ENCODE results near the gene NME7.
"Not testable (repeated sequence)": the region's sequence is repeated elsewhere in the genome, so short reads cannot be mapped to it uniquely, and the experiment has no call there.

The NME7 gene

DNA sequence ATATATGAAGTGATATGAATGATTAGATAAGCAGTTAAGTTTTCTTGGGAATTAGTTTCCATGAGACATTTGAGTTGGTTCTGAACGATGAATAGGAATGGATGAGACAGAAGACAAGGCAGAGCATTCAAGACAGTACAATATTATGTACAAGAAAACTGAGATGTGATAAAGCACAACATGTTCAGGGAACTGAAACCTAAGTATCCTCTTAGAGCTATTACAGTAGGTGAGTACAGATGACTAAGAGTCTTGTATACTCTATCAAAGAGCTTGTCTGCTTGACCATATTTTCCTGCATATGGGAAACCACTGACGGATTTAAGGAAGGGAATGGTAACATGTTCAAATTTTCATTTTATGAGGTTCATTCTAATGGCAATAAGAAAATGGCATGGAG lies 61.6 kb downstream of the NME7 start:
- DNase-seq (ENCODE audit: low spot score), result no peak

- no peak for DNase-seq (ENCODE audit: low spot score)
Measured at GRCh38 chr1:169305356-169305755, 62.2 kb downstream of the NME7 start.

DNA sequence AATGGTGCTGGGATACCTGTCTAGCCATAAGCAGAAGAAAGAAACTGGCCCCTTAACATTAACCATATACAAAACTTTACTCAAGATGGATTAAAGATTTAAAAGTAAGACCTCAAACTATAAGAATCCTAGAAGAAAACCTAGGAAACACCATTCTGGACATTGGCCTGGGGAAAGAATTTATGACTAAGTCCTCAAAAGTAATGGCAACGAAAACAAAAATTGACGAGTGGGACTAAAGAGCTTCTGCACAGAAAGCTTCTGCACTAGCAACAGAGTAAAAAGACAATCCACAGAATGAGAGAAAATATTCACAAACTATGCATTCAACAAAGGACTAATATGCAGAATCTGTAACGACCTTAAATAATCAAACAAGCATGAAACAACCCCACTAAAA lies 66.7 kb downstream of the NME7 start:
- DNase-seq (ENCODE audit: low spot score), result no peak

DNA sequence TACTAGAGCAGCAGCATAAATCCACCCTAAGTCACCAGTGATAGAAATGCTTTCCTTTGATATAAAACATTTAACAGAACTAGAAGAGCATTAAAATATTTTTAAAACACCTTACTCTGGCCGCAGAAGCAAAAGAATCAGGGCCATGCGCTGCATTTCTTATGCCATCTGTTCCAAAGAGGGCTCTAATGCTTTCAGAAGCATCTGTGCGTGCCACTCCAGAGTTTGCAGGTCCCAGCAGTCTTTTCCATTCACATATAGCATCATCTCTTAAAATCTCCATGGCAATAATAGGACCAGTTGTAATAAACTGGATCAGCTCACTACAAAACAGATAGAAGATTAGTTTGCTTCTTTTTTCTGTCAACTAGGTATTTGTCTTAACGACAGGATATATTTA lies 69.2 kb downstream of the NME7 start:
- DNase-seq (ENCODE audit: low spot score), result no peak

DNA sequence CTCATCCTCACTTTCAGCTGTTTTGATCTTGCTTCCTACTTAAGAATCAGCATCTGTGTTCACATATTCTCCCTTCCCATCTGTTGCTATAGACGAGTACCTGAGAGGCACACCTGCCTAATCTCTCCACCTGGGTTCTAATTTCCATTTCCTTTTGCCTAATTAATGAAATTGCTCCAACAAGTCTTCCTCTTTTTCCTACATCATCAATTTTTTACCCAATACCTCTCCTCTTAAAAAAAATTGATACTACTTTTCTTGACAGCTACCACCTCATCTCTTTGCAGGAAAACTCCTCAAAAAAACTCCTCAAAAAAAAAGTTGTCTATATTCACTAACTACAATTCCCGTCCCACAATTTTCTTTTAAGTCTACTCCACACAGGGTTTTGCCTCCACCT lies 71.8 kb downstream of the NME7 start:
- no peak for DNase-seq (ENCODE audit: low spot score)

DNA sequence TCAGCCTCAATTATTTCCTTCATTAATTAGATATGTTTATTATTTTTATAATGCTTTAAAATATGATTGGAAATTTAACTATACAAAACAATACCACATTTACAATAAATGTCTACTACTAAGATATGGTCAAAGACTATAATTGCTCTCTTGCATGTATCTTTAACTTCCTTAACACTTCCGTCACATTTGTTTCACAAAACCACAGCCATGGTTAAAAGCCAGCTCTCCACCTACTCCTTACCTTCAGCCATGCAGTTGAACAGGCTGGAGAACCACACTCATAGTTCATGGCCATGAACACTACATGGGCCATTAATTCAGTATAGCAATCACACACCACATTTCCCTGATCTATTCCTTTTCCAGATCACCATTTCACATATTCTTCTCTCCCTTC lies 72.2 kb downstream of the NME7 start:
- no peak for DNase-seq (ENCODE audit: low spot score)

- DNase-seq (ENCODE audit: low spot score), result no peak
Measured at GRCh38 chr1:169289016-169289415, 78.6 kb downstream of the NME7 start.

GRCh38 chr1:169288011-169288414 lies 79.6 kb downstream of the NME7 start:
- no peak for DNase-seq (ENCODE audit: low spot score)

- no peak for DNase-seq (ENCODE audit: low spot score)
Measured at GRCh38 chr1:169287280-169287679, 80.3 kb downstream of the NME7 start.

GRCh38 chr1:169281562-169281961 lies 86.0 kb downstream of the NME7 start:
- DNase-seq (ENCODE audit: low spot score), result not testable (repeated sequence)

- peak; percentile 8 for DNase-seq (ENCODE audit: low spot score)
Measured at GRCh38 chr1:169271098-169271497, 96.5 kb downstream of the NME7 start.

DNA sequence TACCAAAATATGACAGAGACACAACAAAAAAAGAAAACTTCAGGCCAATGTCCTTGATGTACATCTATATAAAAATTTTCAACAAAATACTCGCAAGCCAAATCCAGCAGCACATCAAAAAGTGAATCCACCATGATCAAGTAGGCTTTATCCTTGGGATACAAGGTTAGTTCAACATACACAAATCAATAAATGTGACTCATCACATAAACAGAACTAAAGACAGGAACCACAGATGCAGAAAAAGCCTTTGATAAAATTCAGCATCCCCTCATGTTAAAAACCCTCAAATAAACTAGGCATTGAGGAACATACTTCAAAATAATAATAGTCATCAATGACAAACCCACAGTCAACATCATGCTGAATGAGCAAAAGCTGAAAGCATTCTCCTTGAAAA lies 101.5 kb downstream of the NME7 start:
- DNase-seq (ENCODE audit: low spot score), result no peak

DNA sequence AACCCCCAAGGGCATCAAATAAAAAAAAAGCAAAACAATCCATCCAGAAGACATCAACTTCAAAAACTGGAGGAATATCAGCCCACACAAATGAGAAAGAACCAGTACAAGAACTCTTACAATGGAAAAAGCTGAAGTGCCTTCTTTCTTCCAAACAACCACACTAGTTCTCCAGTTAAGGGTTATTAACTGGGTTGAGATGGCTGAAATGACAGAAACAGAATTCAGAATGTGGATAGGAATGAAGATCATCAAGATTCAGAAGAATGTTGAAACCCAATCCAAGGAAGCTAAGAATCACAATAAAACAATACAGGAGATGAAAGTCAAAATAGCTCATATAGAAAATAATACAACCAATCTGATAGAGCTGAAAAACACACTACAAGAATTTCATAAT lies 104.5 kb downstream of the NME7 start:
- DNase-seq (ENCODE audit: low spot score), result no peak

- DNase-seq (ENCODE audit: low spot score), result no peak
Measured at GRCh38 chr1:169261884-169262283, 105.7 kb downstream of the NME7 start.

DNA sequence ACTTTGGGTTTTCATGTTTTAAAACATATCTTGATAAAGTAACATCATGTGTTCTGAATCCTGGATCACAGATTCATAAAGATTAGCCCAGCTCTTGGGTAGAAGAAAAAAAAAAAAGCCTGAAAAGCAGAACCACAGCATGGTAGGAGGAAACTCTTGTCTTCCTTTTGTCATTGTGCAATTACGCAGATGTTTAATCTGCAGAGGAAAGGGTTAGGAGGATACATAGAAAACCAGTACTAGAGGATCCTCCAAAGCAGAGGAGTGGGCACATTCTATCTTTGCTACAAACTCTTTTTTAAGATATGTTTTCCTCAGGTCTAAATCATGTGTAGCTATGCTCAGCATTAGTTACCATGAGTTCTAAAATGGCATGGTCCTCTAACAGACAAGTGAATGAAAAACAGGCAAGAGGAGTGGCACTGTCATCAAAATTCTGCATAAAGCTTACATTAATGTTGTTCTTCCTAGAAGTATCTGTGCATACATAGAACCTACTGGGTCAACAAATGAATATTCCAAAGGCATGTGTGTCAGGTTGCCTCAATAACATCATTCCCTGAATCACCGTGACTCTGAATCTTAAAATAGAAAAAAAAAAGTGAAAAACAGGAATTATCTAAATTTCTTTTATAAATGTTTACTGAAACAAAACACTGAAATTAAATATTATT lies 107.0 kb downstream of the NME7 start:
- DNase-seq (ENCODE audit: low spot score), result no peak

DNA sequence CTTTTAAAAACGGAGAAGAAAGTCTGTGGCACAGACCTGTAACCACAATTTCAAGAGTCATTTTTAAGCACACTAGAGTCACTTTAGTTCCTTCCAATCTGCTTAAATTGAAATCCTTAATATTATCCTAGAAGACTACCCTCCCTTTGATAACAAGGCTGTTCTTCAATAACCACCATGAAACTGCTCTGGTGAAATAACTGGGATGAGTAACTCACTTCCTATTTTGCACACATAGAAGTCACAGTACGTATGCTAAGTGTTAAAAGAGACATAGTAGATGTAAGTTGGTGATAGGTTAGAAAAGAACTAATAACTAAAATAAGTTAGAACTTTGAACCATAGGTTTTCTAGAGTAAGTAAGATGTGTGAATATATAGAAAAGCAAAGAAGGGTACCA lies 107.8 kb downstream of the NME7 start:
- no peak for DNase-seq (ENCODE audit: low spot score)

DNA sequence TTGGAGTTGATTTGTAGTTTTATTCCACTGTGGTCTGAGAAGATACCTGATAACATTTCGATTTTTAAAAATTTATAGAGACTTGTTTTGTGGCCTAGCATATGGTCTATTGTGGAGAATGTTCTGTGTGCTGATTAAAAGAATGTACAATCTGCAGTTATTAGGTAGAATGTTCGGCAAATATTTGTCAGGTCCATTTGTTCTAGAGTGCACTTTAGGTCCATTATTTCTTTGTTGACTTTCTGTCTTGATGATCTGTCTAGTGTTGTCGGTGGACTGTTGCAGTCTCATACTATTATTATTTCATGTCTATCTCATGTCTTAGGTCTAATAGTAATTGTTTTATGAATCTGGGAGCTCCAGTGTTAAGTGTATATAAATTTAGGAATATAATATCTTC lies 116.8 kb downstream of the NME7 start:
- DNase-seq (ENCODE audit: low spot score), result no peak

- no peak for DNase-seq (ENCODE audit: low spot score)
Measured at GRCh38 chr1:169250022-169250421, 117.6 kb downstream of the NME7 start.

GRCh38 chr1:169249611-169250010 lies 118.0 kb downstream of the NME7 start:
- no peak for DNase-seq (ENCODE audit: low spot score)

DNA sequence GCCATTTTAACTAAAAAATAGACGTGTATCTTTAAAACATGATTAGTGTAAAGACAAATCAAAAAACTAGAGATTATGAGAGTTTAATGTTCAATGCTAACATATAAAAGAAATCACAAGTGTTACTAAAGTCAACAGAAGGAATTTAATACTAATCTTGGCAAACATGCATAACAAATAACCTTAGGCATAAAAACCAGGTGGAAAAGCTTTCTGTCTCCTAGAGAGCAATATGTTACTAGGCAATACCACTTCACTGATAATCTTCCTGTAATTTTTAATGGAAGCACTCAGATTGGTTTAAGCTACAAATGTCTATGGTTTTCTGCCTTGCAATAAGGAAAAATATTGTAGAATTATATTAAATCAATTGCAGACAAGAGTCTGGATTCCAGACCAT lies 121.9 kb downstream of the NME7 start:
- no peak for DNase-seq (ENCODE audit: low spot score)

GRCh38 chr1:169240449-169241232 lies 127.0 kb downstream of the NME7 start:
- no peak for DNase-seq (ENCODE audit: low spot score)

DNA sequence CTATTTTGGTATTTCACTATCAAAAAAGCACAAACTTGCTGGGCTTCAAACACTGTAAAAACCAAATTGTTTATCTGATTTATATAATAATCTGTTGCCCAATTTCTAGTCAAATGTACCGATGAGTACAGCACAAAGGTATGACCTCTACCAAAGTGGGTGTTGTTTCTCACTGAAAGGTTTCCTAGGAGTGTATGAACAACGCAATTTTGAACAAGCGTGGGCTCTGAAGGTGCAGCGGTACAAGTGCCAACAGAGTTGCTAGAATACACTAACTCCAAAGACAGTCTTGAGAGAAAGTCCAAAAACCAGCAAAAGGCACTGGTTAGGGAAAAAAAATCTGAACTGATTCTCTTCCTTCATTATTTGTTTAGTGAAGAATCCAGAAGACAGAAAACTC lies 130.7 kb downstream of the NME7 start:
- no peak for DNase-seq (ENCODE audit: low spot score)

GRCh38 chr1:169236143-169236542 lies 131.5 kb downstream of the NME7 start:
- no peak for DNase-seq (ENCODE audit: low spot score)

GRCh38 chr1:169235568-169235967 lies 132.0 kb downstream of the NME7 start:
- no peak for DNase-seq (ENCODE audit: low spot score)
